Panc1 (cell line): ENCODE measurements around the gene IGLON5. TPM values are rescaled to one million over a fixed set of nuclear protein-coding genes. Genes with fewer than 3 reads are reported as not detected.

ENCODE experiments used
- ATAC-seq: fragments of 200-7000 bp; cut with Tn5 transposase; 2 replicates; pipeline ENCODE4 v1.9.1; 2020; ENCODE audit warnings: mild to moderate bottlenecking, moderate library complexity
- BruUV-seq: library from RNA; stranded (reverse); fragments of 400-500 nt; replicated peaks from 2 replicates; lab custom pipeline; 2021; lab: Mats Ljungman, UMichigan
- CTCF ChIA-PET: fragments of 300-600 bp; sonication (Branson Sonifier 250); formaldehyde crosslinking; loops from one replicate; lab custom pipeline; 2022; ENCODE audit warnings: antibody characterized with exemption; lab: Charles Lee
- POLR2A ChIA-PET: fragments of 300-600 bp; sonication (Branson Sonifier 250); formaldehyde crosslinking; loops from one replicate; lab custom pipeline; 2022; ENCODE audit warnings: antibody characterized with exemption; lab: Charles Lee
- DNase-seq: peaks from one replicate; pipeline ENCODE4 v3.0.0-alpha.2; 2010; ENCODE audit warnings: low read depth, low spot score
- H3K27ac ChIP-seq: 2 replicates; pipeline ENCODE4 v1.5.1; 2011; ENCODE audit warnings: mild to moderate bottlenecking, low read length, inconsistent platforms
- H3K27me3 ChIP-seq: fragments of 200-500 bp; sonication (Bioruptor generic); 2 replicates; pipeline ENCODE4 v1.6.0; 2014; ENCODE audit warnings: low read length, inconsistent platforms; ENCODE audit not compliant: control insufficient read depth, insufficient read depth
- H3K36me3 ChIP-seq: fragments of 200-500 bp; sonication (Bioruptor generic); 2 replicates; pipeline ENCODE4 v1.5.1; 2014; ENCODE audit warnings: inconsistent platforms, mild to moderate bottlenecking, low read length, moderate library complexity; ENCODE audit not compliant: control insufficient read depth, insufficient read depth
- H3K4me1 ChIP-seq: 2 replicates; pipeline ENCODE4 v1.5.1; 2011; ENCODE audit warnings: inconsistent platforms, mild to moderate bottlenecking, low read length, moderate library complexity; ENCODE audit not compliant: control insufficient read depth, insufficient read depth
- H3K4me3 ChIP-seq, 2 experiments: 2 replicates each; pipeline ENCODE4 v1.5.1; 2011 to 2012; ENCODE audit warnings: low read depth in 2 of 2, low read length in 2 of 2, mild to moderate bottlenecking in 2 of 2, inconsistent platforms in 1 of 2, moderate library complexity in 1 of 2
- H3K9me3 ChIP-seq: fragments of 200-500 bp; sonication (Bioruptor generic); 2 replicates; pipeline ENCODE4 v1.5.1; 2014; ENCODE audit warnings: low read depth, mild to moderate bottlenecking, inconsistent platforms, low read length, moderate library complexity; ENCODE audit not compliant: control insufficient read depth, insufficient read depth
- CTCF ChIP-seq: fragments of 450-650 bp; IDR thresholded peaks from 2 replicates; pipeline ENCODE4 v1.5.1; 2017; ENCODE audit warnings: mild to moderate bottlenecking
- POLR2AphosphoS5 ChIP-seq: IDR thresholded peaks from 2 replicates; pipeline ENCODE4 v1.6.1; 2012; ENCODE audit warnings: mild to moderate bottlenecking, low read depth, low read length, moderate library complexity
- SIN3A ChIP-seq: IDR thresholded peaks from 2 replicates; pipeline ENCODE4 v1.6.1; 2012; ENCODE audit warnings: low read depth, mild to moderate bottlenecking, low read length, moderate library complexity, borderline replicate concordance; ENCODE audit not compliant: insufficient read depth
- TCF7L2 ChIP-seq: IDR thresholded peaks from 2 replicates; pipeline ENCODE4 v1.6.1; 2011; ENCODE audit warnings: mild to moderate bottlenecking, low read depth, low read length, inconsistent platforms
- in situ Hi-C: cut with HindIII; loops from 2 replicates; pipeline ENCODE4 v1.10.0; 2016; ENCODE audit warnings: low sequenced_read_pairs, low pct_unique_long_range_greater_than_20kb
- intact Hi-C: fragments of 100-400 bp; cut with micrococcal nuclease; formaldehyde crosslinking; loops from one replicate; pipeline ENCODE4 v1.10.0; 2022; ENCODE audit not compliant: unreplicated experiment
- total RNA-seq: library from RNA; stranded (reverse); gene quantifications from one replicate; pipeline ENCODE4 v1.2.1, GENCODE V29; 2021; ENCODE audit not compliant: unreplicated experiment
- TF ChIP-seq, protein P1 (sequence below), 2 experiments: IDR thresholded peaks; 2 replicates each; pipeline ENCODE4 v1.6.1; 2011 to 2012; ENCODE audit warnings: low read depth in 2 of 2, control low read depth in 1 of 2, low read length in 1 of 2, mild to moderate bottlenecking in 1 of 2, moderate library complexity in 1 of 2; ENCODE audit not compliant: insufficient read depth in 1 of 2

IGLON5 gene
- total RNA-seq, 1 experiment from 2014 or later, result 0.13 TPM

DNA sequence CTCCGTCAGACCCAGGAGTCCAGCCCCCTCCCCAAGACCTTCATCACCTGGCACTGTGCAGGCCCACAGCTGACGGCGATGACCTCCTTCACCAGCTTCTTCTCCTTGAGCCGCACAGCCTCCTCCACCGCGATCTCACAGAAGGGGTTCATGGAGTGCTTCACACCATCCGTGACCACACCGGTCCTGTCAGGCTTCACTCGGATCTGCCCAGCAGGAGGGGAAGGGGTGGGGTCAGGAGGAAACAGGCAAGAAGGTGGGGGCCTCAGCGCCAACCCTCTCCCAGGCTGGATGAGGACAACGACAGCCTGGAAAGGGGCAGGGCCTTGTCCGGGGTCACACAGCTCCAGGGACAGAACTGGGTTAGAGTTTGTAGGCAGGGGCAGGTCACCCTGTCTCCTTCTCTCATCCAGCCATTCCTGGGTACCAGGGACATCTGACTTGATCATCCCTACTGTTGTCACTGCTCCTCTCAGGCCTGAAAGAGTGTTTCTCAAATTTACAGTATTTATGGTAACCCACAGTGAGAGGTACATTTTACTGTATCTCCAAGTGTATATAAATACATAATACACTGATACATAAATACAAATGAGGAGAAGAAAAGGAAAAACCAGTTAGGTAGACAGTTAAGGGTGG lies 42.8 kb downstream of the IGLON5 start:
- no peaks in the 10 kb centered on the region for H3K4me1 ChIP-seq
- ATAC-seq (no peak), DNase-seq (no peak)
- H3K27me3 ChIP-seq, result no peaks in the 10 kb centered on the region
- H3K36me3 ChIP-seq, result no peaks in the 10 kb centered on the region
- no peak overlapping the region for H3K4me3 ChIP-seq
- in situ Hi-C loops (no loop called here), intact Hi-C loops (no loop called here)
- POLR2A ChIA-PET, result no interaction called here
- no peaks in the 10 kb centered on the region for H3K9me3 ChIP-seq
- TF ChIP-seq, protein P1, sequence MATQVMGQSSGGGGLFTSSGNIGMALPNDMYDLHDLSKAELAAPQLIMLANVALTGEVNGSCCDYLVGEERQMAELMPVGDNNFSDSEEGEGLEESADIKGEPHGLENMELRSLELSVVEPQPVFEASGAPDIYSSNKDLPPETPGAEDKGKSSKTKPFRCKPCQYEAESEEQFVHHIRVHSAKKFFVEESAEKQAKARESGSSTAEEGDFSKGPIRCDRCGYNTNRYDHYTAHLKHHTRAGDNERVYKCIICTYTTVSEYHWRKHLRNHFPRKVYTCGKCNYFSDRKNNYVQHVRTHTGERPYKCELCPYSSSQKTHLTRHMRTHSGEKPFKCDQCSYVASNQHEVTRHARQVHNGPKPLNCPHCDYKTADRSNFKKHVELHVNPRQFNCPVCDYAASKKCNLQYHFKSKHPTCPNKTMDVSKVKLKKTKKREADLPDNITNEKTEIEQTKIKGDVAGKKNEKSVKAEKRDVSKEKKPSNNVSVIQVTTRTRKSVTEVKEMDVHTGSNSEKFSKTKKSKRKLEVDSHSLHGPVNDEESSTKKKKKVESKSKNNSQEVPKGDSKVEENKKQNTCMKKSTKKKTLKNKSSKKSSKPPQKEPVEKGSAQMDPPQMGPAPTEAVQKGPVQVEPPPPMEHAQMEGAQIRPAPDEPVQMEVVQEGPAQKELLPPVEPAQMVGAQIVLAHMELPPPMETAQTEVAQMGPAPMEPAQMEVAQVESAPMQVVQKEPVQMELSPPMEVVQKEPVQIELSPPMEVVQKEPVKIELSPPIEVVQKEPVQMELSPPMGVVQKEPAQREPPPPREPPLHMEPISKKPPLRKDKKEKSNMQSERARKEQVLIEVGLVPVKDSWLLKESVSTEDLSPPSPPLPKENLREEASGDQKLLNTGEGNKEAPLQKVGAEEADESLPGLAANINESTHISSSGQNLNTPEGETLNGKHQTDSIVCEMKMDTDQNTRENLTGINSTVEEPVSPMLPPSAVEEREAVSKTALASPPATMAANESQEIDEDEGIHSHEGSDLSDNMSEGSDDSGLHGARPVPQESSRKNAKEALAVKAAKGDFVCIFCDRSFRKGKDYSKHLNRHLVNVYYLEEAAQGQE (IDR thresholded peaks at IDR 0.05; ENCODE audit: insufficient read depth in 1 of 2, low read depth in 2 of 2, low read length in 1 of 2), result no peak
- no peak for TF ChIP-seq POLR2AphosphoS5
- no peak for TF ChIP-seq CTCF
- no peak for TF ChIP-seq SIN3A
- no peak for TF ChIP-seq TCF7L2
- no TSS peak for BruUV-seq
- CTCF ChIA-PET, result no interaction called here
- H3K27ac ChIP-seq, result no peak overlapping the region

GRCh38 chr19:51354742-51355148 lies 43.3 kb downstream of the IGLON5 start:
- Histone ChIP-seq H3K4me1 (no peaks in the 10 kb centered on the region), H3K9me3 (no peaks in the 10 kb centered on the region), H3K27me3 (no peaks in the 10 kb centered on the region), H3K36me3 (no peaks in the 10 kb centered on the region), H3K4me3 (no peak overlapping the region), H3K27ac (no peak overlapping the region)
- ChIA-PET POLR2A (no interaction called here), CTCF (no interaction called here)
- in situ Hi-C loops (no loop called here), intact Hi-C loops (no loop called here)
- DNase-seq (no peak), ATAC-seq (no peak)
- TF ChIP-seq, protein P1 (IDR thresholded peaks at IDR 0.05; ENCODE audit: insufficient read depth in 1 of 2, low read depth in 2 of 2, low read length in 1 of 2), result no peak
- TF ChIP-seq CTCF (no peak), TCF7L2 (no peak), SIN3A (no peak), POLR2AphosphoS5 (no peak)
- no TSS peak for BruUV-seq
